Large intestine (tissue), 3 donors: ENCODE data around the gene ACSM3. TPM values are rescaled to one million over a fixed set of nuclear protein-coding genes. Genes with fewer than 3 reads are reported as not detected.
"Not testable (repeated sequence)": the region's sequence is repeated elsewhere in the genome, so short reads cannot be mapped to it uniquely, and the experiment has no call there.

Source experiments
- DNase-seq, 2 donors: peaks; one replicate each; pipeline versions ENCODE4 v3.0.0 to v3.0.0-alpha.2; 2013
- H3K27ac ChIP-seq: one replicate; pipeline ENCODE4 v1.5.1; 2013; ENCODE audit warnings: low read length
- H3K27me3 ChIP-seq: 2 replicates; pipeline ENCODE4 v1.6.1; 2013; ENCODE audit warnings: low read length; ENCODE audit not compliant: control insufficient read depth, insufficient read depth
- H3K36me3 ChIP-seq: 2 replicates; pipeline ENCODE4 v1.6.1; 2013; ENCODE audit warnings: low read length; ENCODE audit not compliant: control insufficient read depth, insufficient read depth
- H3K4me1 ChIP-seq: one replicate; pipeline ENCODE4 v1.6.1; 2013; ENCODE audit warnings: low read length; ENCODE audit not compliant: control insufficient read depth, insufficient read depth
- H3K4me3 ChIP-seq: one replicate; pipeline ENCODE4 v1.5.1; 2013; ENCODE audit warnings: low read length
- H3K9me3 ChIP-seq: one replicate; pipeline ENCODE4 v1.6.1; 2013; ENCODE audit warnings: mild to moderate bottlenecking, low read depth, low read length, moderate library complexity; ENCODE audit not compliant: control insufficient read depth
- WGBS: methylation state at CpG from one replicate; pipeline ENCODE4 v1.1.5; 2013; ENCODE audit warnings: low lambda C conversion rate; ENCODE audit not compliant: insufficient coverage; 5-methylcytosine and 5-hydroxymethylcytosine counted together
- polyA plus RNA-seq: library from polyadenylated mRNA; unstranded; fragments of 120-200 nt; gene quantifications from one replicate; pipeline ENCODE4 v1.2.1, GENCODE V29; 2013

The ACSM3 gene
- polyA plus RNA-seq, 1 donor, result 14.6 TPM

DNA sequence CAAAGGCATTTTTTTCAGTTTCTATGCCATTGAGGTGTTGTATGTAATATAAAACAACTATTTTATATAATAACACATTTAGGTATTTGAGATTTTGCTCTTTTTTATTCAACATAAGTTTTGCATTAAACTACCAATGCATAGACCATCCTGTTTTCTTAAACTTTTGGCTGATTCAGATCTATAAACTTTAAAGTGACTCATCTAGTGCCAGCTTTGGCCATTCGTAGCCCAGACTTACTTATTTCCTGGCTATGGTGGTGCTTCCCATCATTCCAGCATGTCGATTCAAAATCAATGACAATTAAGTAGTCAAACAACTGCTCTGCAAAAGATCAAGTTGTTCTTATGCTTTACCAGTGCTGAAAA, 39.4 kb downstream of the ACSM3 start:
- Histone ChIP-seq H3K4me3 (no peak overlapping the region), H3K36me3 (peaks cover 12% of the 10 kb centered on the region), H3K27ac (no peak overlapping the region), H3K27me3 (no peaks in the 10 kb centered on the region), H3K4me1 (no peaks in the 10 kb centered on the region), H3K9me3 (no peaks in the 10 kb centered on the region)
- DNase-seq, result no peak
- no CpG with 5 or more reads among the region's 2 CpGs for WGBS

DNA sequence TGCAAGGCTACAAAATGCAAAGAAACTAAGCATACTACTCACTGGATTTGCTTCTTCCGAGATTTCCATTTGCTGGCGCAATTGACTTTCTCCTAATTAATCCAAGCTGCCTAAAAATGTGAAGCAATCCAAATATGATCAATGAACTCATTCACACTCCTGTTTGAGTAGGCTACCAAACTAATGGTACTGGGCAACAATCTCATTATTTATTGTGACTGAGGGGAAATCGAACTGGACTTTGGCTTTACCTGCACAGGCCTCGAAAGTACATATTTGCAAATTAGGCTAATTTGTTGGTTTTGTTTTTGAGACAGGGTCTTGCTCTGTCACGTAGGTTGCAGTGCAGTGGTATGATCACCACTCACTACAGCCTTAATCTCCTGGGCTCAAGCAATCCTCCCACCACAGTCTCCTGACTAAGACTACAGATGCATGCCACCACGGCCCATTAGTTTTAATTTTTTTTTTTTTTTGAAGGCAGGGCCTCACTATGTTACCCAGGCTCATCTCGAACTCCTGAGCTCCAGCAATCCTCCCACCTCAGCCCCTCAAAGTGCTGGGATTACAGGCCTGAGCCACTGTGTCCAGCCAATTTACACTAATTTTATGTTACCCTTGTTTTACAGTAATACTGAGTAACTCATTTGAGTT, 39.9 kb downstream of the ACSM3 start:
- no peak overlapping the region for H3K27ac ChIP-seq
- WGBS, result 60% methylated on average over 1 of the region's 7 CpGs

DNA sequence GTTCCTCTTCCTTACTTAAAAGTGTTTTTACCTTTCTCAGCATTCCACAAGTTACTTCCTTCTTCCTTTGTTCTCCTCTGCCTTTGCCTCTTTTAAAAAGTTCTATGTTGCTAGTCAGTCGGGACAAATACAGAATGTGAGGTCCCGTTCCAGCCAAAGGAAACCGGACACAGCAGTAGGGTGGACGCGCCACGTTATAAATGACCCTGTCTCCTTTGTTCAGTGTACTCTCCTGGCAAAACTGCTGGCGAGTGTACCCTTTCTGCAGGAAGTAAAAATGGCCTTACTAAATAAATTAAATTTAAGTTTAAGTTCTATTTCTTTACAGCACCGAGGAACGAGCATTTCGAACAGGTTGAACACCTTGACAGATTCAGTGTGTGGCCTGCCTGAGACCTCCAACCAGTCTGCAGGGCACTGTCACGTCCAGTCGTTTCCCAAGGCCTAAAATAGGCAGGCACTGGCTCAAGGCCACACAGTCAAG, 41.9 kb downstream of the ACSM3 start:
- WGBS, result no CpG with 5 or more reads among the region's 12 CpGs
- not testable (repeated sequence) for DNase-seq, H3K27me3 ChIP-seq, H3K9me3 ChIP-seq, H3K36me3 ChIP-seq, H3K4me1 ChIP-seq
- H3K4me3 ChIP-seq, result peak overlapping the region; percentile 90
- peak overlapping the region; percentile 86 for H3K27ac ChIP-seq

More for the DNA sequence above, 39.9 kb downstream of the ACSM3 start:
- no peaks in the 10 kb centered on the region for H3K9me3 ChIP-seq
- peaks cover 8% of the 10 kb centered on the region for H3K36me3 ChIP-seq
- H3K27me3 ChIP-seq, result no peaks in the 10 kb centered on the region
- no peak for DNase-seq
- H3K4me3 ChIP-seq, result no peak overlapping the region
- H3K4me1 ChIP-seq, result no peaks in the 10 kb centered on the region

DNA sequence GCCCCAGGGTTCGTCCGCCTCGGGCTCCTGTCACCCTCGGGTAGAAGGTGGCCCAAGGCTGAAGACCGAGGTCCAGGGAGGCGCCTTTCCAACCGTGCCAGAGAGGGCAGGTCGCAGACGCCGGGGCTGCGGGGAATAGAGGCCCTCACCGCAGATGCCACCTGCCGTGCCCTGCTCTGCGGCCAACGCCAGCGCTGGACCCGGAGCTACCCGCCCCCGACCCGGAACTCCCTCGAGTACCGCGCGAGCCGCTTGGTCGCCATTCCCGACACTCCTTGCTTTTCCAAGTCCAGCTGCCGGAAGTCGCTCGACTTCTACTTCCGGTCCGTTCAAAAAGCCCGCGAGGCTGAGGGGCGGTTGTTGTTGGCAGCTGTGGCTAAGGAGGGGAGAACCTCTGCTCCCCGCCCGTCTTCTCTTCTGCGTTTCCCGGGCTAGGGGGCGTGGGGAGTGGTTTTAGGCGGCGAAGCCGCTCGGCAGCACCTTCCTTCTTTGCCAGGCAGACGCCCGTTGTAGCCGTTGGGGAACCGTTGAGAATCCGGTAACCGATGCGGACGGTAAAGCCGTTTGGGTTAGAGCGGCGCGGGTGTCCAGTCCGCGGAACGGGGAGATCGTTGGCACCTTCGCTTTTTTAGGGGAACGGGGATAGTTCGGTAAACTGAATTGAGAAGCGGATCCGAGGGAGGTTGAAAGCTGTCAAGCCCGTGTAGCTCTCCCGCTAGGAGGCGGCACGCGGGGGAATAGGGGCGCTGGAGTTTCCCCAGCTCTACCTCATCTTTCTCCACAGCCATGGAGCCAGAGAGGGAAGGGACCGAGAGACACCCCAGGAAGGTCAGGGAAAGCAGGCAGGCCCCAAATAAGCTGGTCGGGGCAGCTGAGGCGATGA, 42.6 kb downstream of the ACSM3 start, which contains the start of the genes ERI2 and REXO5:
TSS of gene ERI2 (minus strand) at position 305 of the 883 bp plus-strand sequence. CDS start at position 263, 42 bp downstream.
TSS of gene REXO5 (plus strand) at position 360 of the 883 bp plus-strand sequence. CDS start at position 787, 427 bp downstream.
- peak; percentile 94 to 96 for DNase-seq
- Histone ChIP-seq H3K27ac (peak within 1 kb of the TSS; percentile 86), H3K36me3 (peaks cover 5% of the 10 kb centered on the region), H3K27me3 (no peaks in the 10 kb centered on the region), H3K9me3 (no peaks in the 10 kb centered on the region), H3K4me1 (no peaks in the 10 kb centered on the region), H3K4me3 (peak within 1 kb of the TSS; percentile 90)
- WGBS, result no CpG with 5 or more reads among the region's 74 CpGs

DNA sequence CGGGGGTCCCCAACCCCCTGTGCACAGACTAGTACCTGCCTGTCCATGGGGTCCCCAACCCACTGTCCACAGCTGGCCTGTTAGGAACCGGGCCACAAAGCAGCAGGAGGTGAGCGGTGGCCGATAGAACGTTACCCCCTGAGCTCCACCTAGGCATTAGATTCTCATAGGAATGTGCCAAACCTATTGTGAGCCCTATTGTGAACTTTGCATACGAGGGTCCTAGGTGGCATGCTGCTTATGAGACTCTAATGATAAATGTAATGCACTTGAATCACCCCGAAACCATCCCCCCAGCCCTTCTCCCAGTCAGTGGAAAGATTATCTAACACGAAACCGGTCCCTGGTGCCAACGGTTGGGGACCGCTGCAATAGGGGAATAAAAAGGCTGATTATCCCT, 44.0 kb downstream of the ACSM3 start:
- DNase-seq, result no peak
- Histone ChIP-seq H3K36me3 (no peaks in the 10 kb centered on the region), H3K4me3 (no peak overlapping the region), H3K27ac (no peak overlapping the region), H3K27me3 (no peaks in the 10 kb centered on the region), H3K4me1 (no peaks in the 10 kb centered on the region), H3K9me3 (no peaks in the 10 kb centered on the region)
- 100% methylated on average over 3 of the region's 11 CpGs for WGBS

DNA sequence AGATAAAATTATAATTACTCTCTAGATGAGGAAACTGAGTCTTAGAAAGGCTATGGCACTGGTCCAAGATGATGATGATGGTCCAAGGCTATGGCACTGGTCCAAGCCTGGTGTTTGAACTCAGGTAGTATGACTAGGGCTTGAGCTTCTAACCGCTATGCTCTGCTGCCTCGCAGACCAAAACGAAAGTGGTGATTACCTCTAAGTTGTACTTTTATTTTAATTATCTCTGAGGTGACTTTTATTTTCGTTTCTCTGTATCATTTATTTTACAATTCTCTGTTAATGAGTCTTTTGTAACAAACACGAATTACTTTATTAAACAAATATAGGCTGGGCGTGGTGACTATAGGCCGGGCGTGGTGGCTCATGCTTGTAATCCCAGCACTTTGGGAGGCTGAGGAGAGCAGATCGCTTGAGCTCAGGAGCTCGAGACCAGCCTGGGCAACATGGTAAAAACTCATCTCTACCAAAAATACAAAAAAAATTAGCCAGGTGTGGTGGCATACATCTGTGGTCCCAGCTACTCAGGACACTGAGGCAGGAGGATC, 48.1 kb downstream of the ACSM3 start:
- peaks cover 13% of the 10 kb centered on the region for H3K36me3 ChIP-seq
- DNase-seq, result no peak
- no peaks in the 10 kb centered on the region for H3K27me3 ChIP-seq
- WGBS, result 80% methylated on average over 3 of the region's 10 CpGs
- H3K27ac ChIP-seq, result no peak overlapping the region
- H3K4me1 ChIP-seq, result no peaks in the 10 kb centered on the region
- H3K4me3 ChIP-seq, result no peak overlapping the region
- no peaks in the 10 kb centered on the region for H3K9me3 ChIP-seq

DNA sequence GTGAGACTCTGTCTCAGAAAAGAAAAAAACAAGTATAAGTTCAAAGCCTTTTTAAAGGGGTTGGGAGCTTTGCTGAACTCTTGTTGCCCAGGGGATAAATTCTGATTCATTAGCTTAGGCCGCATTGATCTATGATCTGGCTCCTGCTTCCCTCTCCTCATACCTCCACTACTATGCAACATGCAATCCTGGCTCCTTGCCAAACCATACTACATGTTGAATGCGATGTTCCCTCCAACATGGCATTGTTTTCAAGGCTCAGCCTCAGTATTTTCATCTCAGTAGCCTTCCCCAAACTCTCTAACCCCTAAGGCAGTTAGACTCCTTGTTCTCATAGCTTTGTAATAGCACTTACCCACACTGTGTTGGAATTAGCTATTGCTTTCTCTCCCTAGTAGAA, 48.7 kb downstream of the ACSM3 start:
- no peak for DNase-seq

DNA sequence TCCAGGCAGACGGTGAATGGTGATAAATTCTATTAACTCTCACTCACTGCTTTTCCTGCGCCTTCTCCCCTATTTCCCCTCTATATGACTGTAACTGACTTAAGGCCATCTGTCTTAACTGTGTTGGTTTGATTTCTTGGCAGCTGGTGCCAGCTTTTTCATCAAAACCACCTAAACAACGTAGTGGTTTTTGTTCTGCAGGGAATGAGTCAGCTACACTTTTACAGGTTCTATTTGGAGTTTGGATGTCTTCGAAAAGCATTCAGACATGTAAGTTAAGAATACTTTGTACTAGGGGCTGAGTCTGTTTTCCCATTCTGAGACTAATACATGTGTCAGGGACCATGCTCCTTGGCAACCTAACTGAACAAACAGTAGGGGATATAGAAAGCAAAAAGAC, 51.0 kb downstream of the ACSM3 start:
- Histone ChIP-seq H3K4me1 (no peaks in the 10 kb centered on the region), H3K4me3 (no peak overlapping the region), H3K36me3 (peaks cover 16% of the 10 kb centered on the region), H3K27ac (no peak overlapping the region), H3K9me3 (no peaks in the 10 kb centered on the region), H3K27me3 (no peaks in the 10 kb centered on the region)
- DNase-seq, result no peak
- WGBS, result 95% methylated on average over 2 of the region's 4 CpGs

More for the DNA sequence above, 48.7 kb downstream of the ACSM3 start:
- H3K4me1 ChIP-seq, result no peaks in the 10 kb centered on the region
- peaks cover 15% of the 10 kb centered on the region for H3K36me3 ChIP-seq
- H3K27ac ChIP-seq, result no peak overlapping the region
- H3K27me3 ChIP-seq, result no peaks in the 10 kb centered on the region
- 100% methylated on average over 1 of the region's 2 CpGs for WGBS
- H3K9me3 ChIP-seq, result no peaks in the 10 kb centered on the region
- no peak overlapping the region for H3K4me3 ChIP-seq

DNA sequence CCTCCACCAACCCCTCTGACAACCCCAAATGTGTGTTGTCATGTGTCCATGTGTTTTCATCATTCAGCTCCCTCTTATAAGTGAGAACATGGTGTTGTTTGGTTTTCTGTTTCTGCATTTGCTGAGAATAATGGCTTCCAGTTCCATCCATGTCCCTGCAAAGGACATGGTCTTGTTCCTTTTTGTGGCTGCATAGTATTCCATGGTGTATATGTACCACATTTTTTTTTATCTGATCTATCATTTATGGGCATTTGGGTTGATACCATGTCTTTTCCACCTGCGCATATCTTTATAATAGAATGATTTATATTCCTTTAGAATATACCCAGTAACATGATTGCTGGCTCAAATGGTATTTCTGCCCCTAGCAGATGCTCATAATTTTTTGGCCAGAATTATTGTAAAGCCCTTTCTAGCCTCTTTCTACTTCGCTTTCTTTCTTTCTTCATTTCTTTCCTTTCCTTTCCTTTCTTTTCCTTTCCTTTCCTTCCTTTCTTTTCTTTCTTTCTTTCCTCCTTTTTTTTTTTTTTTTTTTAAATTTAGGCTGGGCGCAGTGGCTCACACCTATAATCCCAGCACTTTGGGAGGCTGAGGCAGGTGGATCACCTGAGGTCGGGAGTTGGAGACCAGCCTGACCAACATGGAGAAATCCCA, 55.2 kb downstream of the ACSM3 start:
- Histone ChIP-seq H3K9me3 (no peaks in the 10 kb centered on the region), H3K4me3 (no peak overlapping the region)
- 94% methylated on average over 2 of the region's 4 CpGs for WGBS

DNA sequence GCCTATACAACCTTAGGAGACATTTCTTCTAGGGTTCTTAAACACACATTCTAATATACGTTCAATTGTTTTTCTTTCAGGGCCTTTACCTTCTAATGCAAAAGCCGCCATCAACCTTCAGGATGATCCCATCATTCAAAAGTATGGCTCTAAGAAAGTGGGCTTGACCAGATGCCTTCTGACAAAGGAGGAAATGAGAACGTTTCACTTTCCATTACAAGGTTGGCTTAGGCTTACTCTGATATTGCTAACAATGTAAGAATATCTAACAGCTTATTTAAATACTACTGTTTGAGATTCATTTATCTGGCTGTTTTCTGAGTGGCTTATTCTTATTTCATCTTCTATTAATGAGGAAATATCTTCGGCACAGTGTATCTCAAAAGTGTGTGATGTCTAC, 57.9 kb downstream of the ACSM3 start:
- 91% methylated on average over 3 of the region's 4 CpGs for WGBS
- H3K36me3 ChIP-seq, result peaks cover 6% of the 10 kb centered on the region
- H3K4me3 ChIP-seq, result no peak overlapping the region
- no peak overlapping the region for H3K27ac ChIP-seq
- H3K4me1 ChIP-seq, result peaks cover 8% of the 10 kb centered on the region
- no peaks in the 10 kb centered on the region for H3K27me3 ChIP-seq
- no peak for DNase-seq
- H3K9me3 ChIP-seq, result no peaks in the 10 kb centered on the region

More for the DNA sequence above, 55.2 kb downstream of the ACSM3 start:
- no peak for DNase-seq
- Histone ChIP-seq H3K27ac (no peak overlapping the region), H3K36me3 (peaks cover 19% of the 10 kb centered on the region), H3K4me1 (no peaks in the 10 kb centered on the region), H3K27me3 (no peaks in the 10 kb centered on the region)
